Measurements from ENCODE around the gene LEMD2. TPM values are rescaled to one million over a fixed set of nuclear protein-coding genes. Genes with fewer than 3 reads are reported as not detected.
A peak's percentile ranks its signal among the peaks of the same experiment; 100 is the strongest.

LEMD2 gene
- total RNA-seq, 1 experiment from 2014 or later: 91.8 TPM

DNA sequence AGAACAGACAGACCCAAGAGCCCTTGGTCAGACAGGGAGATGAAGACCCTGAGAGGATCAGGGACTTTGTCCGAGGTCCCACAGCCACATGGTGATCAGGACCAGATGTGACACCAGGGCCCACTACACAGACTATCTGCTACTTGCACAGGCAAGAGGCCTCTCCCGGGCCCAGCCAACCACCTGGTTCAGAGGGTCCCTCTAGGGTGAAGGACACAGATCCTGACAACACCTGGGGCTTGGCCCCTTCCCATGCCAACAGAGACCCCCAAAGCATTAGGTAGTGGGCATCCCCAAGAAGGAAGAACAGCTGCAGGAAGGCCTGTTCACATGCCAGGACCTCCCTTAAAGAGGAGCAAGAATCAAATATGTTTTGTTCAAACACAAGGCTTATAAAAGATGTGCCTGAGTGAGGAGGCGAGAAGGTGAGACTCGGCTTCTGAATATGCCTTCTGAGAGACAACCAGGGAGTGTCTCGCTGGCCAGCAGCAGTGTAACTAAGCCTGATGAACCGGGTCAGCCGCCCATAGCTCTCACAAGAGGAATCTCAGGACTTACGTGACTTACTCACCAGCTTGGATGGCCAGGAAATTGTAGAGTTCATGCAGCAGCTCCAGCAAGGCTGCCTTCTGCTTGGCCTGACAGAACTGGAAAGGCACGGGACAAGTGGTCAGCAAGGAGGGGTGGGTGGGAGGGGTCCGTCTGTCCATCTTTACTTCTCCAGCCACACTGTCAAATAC is 5.0 kb downstream of the LEMD2 start:
- peaks cover 8% of the 10 kb centered on the region for H3K23me2 ChIP-seq (ENCODE audit: insufficient read length, low read depth, low read length, poor library complexity, severe bottlenecking)
- H3K4ac ChIP-seq (ENCODE audit: low read depth, low read length): no peak overlapping the region
- H2BK5ac ChIP-seq (ENCODE audit: insufficient read length, low read length): no peak overlapping the region
- no peak overlapping the region for H2BK12ac ChIP-seq (ENCODE audit: insufficient read length, low read depth, low read length)
- peaks cover 9% of the 10 kb centered on the region; the same call in 1 of the 2 replicates for H3K79me2 ChIP-seq (ENCODE audit: insufficient read depth, low read length)
- no peak overlapping the region for H4K8ac ChIP-seq (replicated peaks; ENCODE audit: insufficient read length, low read depth, low read length)
- no peaks in the 10 kb centered on the region for H3K27me3 ChIP-seq (ENCODE audit: insufficient read depth, low read length)
- no peak overlapping the region for H2BK20ac ChIP-seq (ENCODE audit: low read depth, low read length, poor library complexity, severe bottlenecking)
- no peak overlapping the region for H3K56ac ChIP-seq (ENCODE audit: insufficient read length, low read depth, low read length)
- no peak overlapping the region for H4K91ac ChIP-seq (ENCODE audit: insufficient read length, low read depth, low read length)
- no peak overlapping the region for H3K18ac ChIP-seq (ENCODE audit: insufficient read length, low read depth, low read length)
- peaks cover 3% of the 10 kb centered on the region for H3K79me1 ChIP-seq (ENCODE audit: insufficient read depth, low read depth, low read length, poor library complexity, severe bottlenecking)
- DNase-seq: no peak
- no peak overlapping the region for H3K23ac ChIP-seq (ENCODE audit: insufficient read length, low read depth, low read length)
- H3T11ph ChIP-seq (ENCODE audit: low read length): no peak overlapping the region
- peaks cover 34% of the 10 kb centered on the region; the same call in 1 of the 2 replicates for H3K4me1 ChIP-seq (ENCODE audit: insufficient read depth, low read length)
- Mint-ChIP-seq H3K36me3 (ENCODE audit: insufficient read depth in 1 of 3, low read depth in 3 of 3) (peaks cover 28 to 67% (median 63%) of the 10 kb centered on the region in 3 experiments), H3K9me3 (no peaks in the 10 kb centered on the region), H3K27ac (peak overlapping the region in 1 of 3 experiments; percentile 34; a peak in 3 of 7 replicates), H3K27me3 (ENCODE audit: low read depth) (no peaks in the 10 kb centered on the region), H3K4me1 (peaks cover 74 to 75% of the 10 kb centered on the region in 2 experiments), H3K4me3 (no peak overlapping the region)
- H4K20me1 ChIP-seq (ENCODE audit: control insufficient read depth, insufficient read depth, insufficient read length): no peaks in the 10 kb centered on the region
- no peaks in the 10 kb centered on the region for H3K9me3 ChIP-seq (ENCODE audit: control insufficient read depth, low read depth, low read length)
- no peak overlapping the region for H3K27ac ChIP-seq (ENCODE audit: insufficient read length, low read depth, low read length)
- no peak overlapping the region for H2AFZ ChIP-seq (ENCODE audit: low read length)
- H2AK5ac ChIP-seq (ENCODE audit: insufficient read length, low read length): peak overlapping the region; percentile 22
- no peak overlapping the region for H3K4me2 ChIP-seq (ENCODE audit: insufficient read depth, insufficient read length, low read length)
- H2BK15ac ChIP-seq (ENCODE audit: low read depth, low read length): no peak overlapping the region
- TF ChIP-seq CTCF (conservative IDR thresholded peaks at IDR 0.05): no peak
- no peak overlapping the region for H3K14ac ChIP-seq (ENCODE audit: insufficient read depth, low read length)
- WGBS (ENCODE audit: extremely low coverage, insufficient read length, low lambda C conversion rate): no CpG with 5 or more reads among the region's 10 CpGs
- H2BK120ac ChIP-seq (ENCODE audit: low read depth, low read length, poor library complexity, severe bottlenecking): no peak overlapping the region
- no peak overlapping the region for H4K5ac ChIP-seq (ENCODE audit: insufficient read length, low read depth, low read length)
- H3K9ac ChIP-seq (ENCODE audit: extremely low read depth, insufficient read length, low read length): no peak overlapping the region
